ENCODE measurements around the gene ITIH5. TPM values are rescaled to one million over a fixed set of nuclear protein-coding genes. Genes with fewer than 3 reads are reported as not detected.

Gene ITIH5
- polyA plus RNA-seq, 3 donors: not detected

DNA sequence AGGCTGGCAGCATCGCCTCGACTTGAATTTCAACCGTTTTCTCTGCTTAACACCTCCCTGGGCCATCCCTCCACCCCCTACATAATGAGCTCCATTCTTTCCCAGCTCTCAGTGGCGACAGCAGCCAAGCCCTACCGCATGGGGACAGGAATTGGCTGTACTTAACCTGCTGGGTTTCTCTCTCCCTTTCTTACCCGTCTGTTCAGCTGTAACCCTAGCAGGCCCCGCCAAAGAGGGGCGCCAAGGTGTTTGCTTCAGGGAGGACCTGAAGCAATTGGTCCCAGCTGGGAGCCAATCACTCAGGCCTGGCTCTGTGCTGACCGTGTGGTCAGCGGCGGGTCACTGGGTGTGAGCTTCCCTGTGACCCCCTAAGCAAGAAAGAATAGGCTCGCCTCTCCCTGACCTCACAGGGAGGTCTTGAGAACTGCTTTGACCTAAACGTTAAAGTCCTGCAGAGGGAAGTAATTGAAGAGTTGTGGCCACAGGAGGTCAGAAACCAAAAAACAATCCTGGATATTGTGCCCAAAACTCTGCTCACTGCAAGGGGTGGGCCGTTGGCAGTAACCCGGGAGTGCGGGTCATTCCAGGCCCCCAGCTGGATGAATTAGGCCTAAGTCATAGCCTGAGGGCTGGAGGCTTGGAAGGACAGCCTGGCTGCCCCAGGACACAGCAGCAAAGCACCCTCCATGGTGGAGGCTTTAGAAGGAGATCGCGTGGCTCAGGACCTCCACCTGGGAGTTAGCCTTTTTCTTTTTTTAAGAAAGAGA is 114.6 kb downstream of the ITIH5 start:
- intact Hi-C loops (cut with micrococcal nuclease): no loop called here
- 92% methylated on average over 16 of the region's 18 CpGs for WGBS (ENCODE audit: insufficient coverage)
- H3K4me1 ChIP-seq (ENCODE audit: control insufficient read depth in 1 of 2, insufficient read depth in 2 of 2, low read length in 2 of 2): no peaks in the 10 kb centered on the region
- H3K9me3 ChIP-seq (replicated peaks in 1 of 2; ENCODE audit: control insufficient read depth in 1 of 2, insufficient read depth in 1 of 2, low read length in 2 of 2): no peaks in the 10 kb centered on the region
- no peak overlapping the region for H3K9ac ChIP-seq (ENCODE audit: insufficient read depth, low read length, poor library complexity, severe bottlenecking)
- Mint-ChIP-seq H3K4me3 (no peak overlapping the region), H3K9me3 (peaks cover 0 to 5% (median 0%) of the 10 kb centered on the region in 7 donors), H3K27me3 (ENCODE audit: low read depth in 3 of 3) (peaks cover 2 to 5% (median 2%) of the 10 kb centered on the region in 3 donors), H3K36me3 (no peaks in the 10 kb centered on the region), H3K27ac (no peak overlapping the region), H3K4me1 (no peaks in the 10 kb centered on the region)
- H3K4me3 ChIP-seq (replicated peaks in 1 of 3; ENCODE audit: low read depth in 2 of 3, low read length in 3 of 3): no peak overlapping the region
- H4K20me1 ChIP-seq (ENCODE audit: insufficient read depth, low read length): no peaks in the 10 kb centered on the region
- no peaks in the 10 kb centered on the region for H3K27me3 ChIP-seq (ENCODE audit: control insufficient read depth in 2 of 2, insufficient read depth in 2 of 2, low read length in 2 of 2)
- TF ChIP-seq, protein P1, sequence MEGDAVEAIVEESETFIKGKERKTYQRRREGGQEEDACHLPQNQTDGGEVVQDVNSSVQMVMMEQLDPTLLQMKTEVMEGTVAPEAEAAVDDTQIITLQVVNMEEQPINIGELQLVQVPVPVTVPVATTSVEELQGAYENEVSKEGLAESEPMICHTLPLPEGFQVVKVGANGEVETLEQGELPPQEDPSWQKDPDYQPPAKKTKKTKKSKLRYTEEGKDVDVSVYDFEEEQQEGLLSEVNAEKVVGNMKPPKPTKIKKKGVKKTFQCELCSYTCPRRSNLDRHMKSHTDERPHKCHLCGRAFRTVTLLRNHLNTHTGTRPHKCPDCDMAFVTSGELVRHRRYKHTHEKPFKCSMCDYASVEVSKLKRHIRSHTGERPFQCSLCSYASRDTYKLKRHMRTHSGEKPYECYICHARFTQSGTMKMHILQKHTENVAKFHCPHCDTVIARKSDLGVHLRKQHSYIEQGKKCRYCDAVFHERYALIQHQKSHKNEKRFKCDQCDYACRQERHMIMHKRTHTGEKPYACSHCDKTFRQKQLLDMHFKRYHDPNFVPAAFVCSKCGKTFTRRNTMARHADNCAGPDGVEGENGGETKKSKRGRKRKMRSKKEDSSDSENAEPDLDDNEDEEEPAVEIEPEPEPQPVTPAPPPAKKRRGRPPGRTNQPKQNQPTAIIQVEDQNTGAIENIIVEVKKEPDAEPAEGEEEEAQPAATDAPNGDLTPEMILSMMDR (IDR thresholded peaks at IDR 0.05): no peak
- H3K4me2 ChIP-seq (replicated peaks; ENCODE audit: extremely low read depth, low read length, poor library complexity, severe bottlenecking): no peak overlapping the region
- DNase-seq: no peak
- no peaks in the 10 kb centered on the region for H3K79me2 ChIP-seq (ENCODE audit: insufficient read depth, low read length)
- no peaks in the 10 kb centered on the region for H3K36me3 ChIP-seq (replicated peaks in 1 of 2; ENCODE audit: control insufficient read depth in 1 of 2, insufficient read depth in 2 of 2, low read length in 2 of 2)
- H2AFZ ChIP-seq (ENCODE audit: insufficient read depth, low read depth, low read length, poor library complexity, severe bottlenecking): no peak overlapping the region
- no peak overlapping the region for H3K27ac ChIP-seq (ENCODE audit: low read depth in 1 of 2, low read length in 2 of 2)

GRCh38 chr10:7551289-7551688 is 115.5 kb downstream of the ITIH5 start:
- Mint-ChIP-seq H3K27ac (no peak overlapping the region), H3K36me3 (no peaks in the 10 kb centered on the region), H3K4me1 (no peaks in the 10 kb centered on the region), H3K4me3 (no peak overlapping the region), H3K27me3 (ENCODE audit: low read depth in 3 of 3) (peaks cover 0 to 3% (median 2%) of the 10 kb centered on the region in 3 donors), H3K9me3 (peaks cover 0 to 5% (median 0%) of the 10 kb centered on the region in 7 donors)
- no peak overlapping the region for H2AFZ ChIP-seq (ENCODE audit: insufficient read depth, low read depth, low read length, poor library complexity, severe bottlenecking)
- no peak overlapping the region for H3K4me3 ChIP-seq (replicated peaks in 1 of 3; ENCODE audit: low read depth in 2 of 3, low read length in 3 of 3)
- no peaks in the 10 kb centered on the region for H4K20me1 ChIP-seq (ENCODE audit: insufficient read depth, low read length)
- intact Hi-C loops (cut with micrococcal nuclease): no loop called here
- no peaks in the 10 kb centered on the region for H3K79me2 ChIP-seq (ENCODE audit: insufficient read depth, low read length)
- DNase-seq: no peak
- TF ChIP-seq, protein P1 (IDR thresholded peaks at IDR 0.05): no peak
- H3K4me2 ChIP-seq (replicated peaks; ENCODE audit: extremely low read depth, low read length, poor library complexity, severe bottlenecking): no peak overlapping the region
- H3K9ac ChIP-seq (ENCODE audit: insufficient read depth, low read length, poor library complexity, severe bottlenecking): no peak overlapping the region
- no peaks in the 10 kb centered on the region for H3K9me3 ChIP-seq (replicated peaks in 1 of 2; ENCODE audit: control insufficient read depth in 1 of 2, insufficient read depth in 1 of 2, low read length in 2 of 2)
- 83% methylated on average over 2 of the region's 6 CpGs for WGBS (ENCODE audit: insufficient coverage)
- no peaks in the 10 kb centered on the region for H3K27me3 ChIP-seq (ENCODE audit: control insufficient read depth in 2 of 2, insufficient read depth in 2 of 2, low read length in 2 of 2)
- no peaks in the 10 kb centered on the region for H3K36me3 ChIP-seq (replicated peaks in 1 of 2; ENCODE audit: control insufficient read depth in 1 of 2, insufficient read depth in 2 of 2, low read length in 2 of 2)
- no peak overlapping the region for H3K27ac ChIP-seq (ENCODE audit: low read depth in 1 of 2, low read length in 2 of 2)
- H3K4me1 ChIP-seq (ENCODE audit: control insufficient read depth in 1 of 2, insufficient read depth in 2 of 2, low read length in 2 of 2): no peaks in the 10 kb centered on the region
